HepG2 (cell line): ENCODE data around the gene NECAB2. TPM values are rescaled to one million over a fixed set of nuclear protein-coding genes. Genes with fewer than 3 reads are reported as not detected.

Source experiments
- ELF1 ChIP-seq: sonication (generic); formaldehyde crosslinking; IDR thresholded peaks from 2 replicates; pipeline ENCODE4 v1.4.0; 2020; ENCODE audit warnings: missing genetic modification reagents
- FLYWCH1 ChIP-seq: sonication (generic); formaldehyde crosslinking; IDR thresholded peaks from 2 replicates; pipeline ENCODE4 v1.8.1; 2023; ENCODE audit warnings: mild to moderate bottlenecking, missing genetic modification reagents
- GMEB2 ChIP-seq: IDR thresholded peaks from 2 replicates; pipeline ENCODE4 v1.6.1; 2016; ENCODE audit warnings: missing biosample characterization, missing genetic modification reagents, low read depth
- HNF4G ChIP-seq, 2 experiments: sonication (generic) in 1 of 2; formaldehyde crosslinking in 1 of 2; IDR thresholded peaks; 2 replicates each; pipeline versions ENCODE4 v1.4.0 to v1.6.1; 2011 to 2020; ENCODE audit warnings: borderline replicate concordance in 2 of 2, low read depth in 2 of 2, mild to moderate bottlenecking in 2 of 2, low read length in 1 of 2, missing genetic modification reagents in 1 of 2, moderate library complexity in 1 of 2
- HNRNPLL ChIP-seq: fragments of 200-400 bp; formaldehyde crosslinking; IDR thresholded peaks from 2 replicates; pipeline ENCODE4 v1.6.1; 2017; ENCODE audit warnings: mild to moderate bottlenecking, low read depth, low read length; ENCODE audit not compliant: poor library complexity, severe bottlenecking
- KAT8 ChIP-seq: IDR thresholded peaks from 2 replicates; pipeline ENCODE4 v1.6.1; 2016; ENCODE audit warnings: missing genetic modification reagents, missing compliant biosample characterization
- MAFF ChIP-seq: IDR thresholded peaks from 2 replicates; pipeline ENCODE4 v1.6.1; 2011; ENCODE audit warnings: low read depth, low read length, improper control_type of control experiment
- MAZ ChIP-seq, 2 experiments: sonication (generic) in 1 of 2; formaldehyde crosslinking in 1 of 2; IDR thresholded peaks; 2 replicates each; pipeline versions ENCODE4 v1.5.0 to v1.6.1; 2012 to 2020; ENCODE audit warnings: low read depth in 2 of 2, mild to moderate bottlenecking in 2 of 2, borderline replicate concordance in 1 of 2, improper control_type of control experiment in 1 of 2, low read length in 1 of 2, missing genetic modification reagents in 1 of 2, moderate library complexity in 1 of 2
- MIER3 ChIP-seq: IDR thresholded peaks from 2 replicates; pipeline ENCODE4 v1.6.1; 2016; ENCODE audit warnings: missing compliant biosample characterization, borderline replicate concordance
- MLX ChIP-seq: IDR thresholded peaks from 2 replicates; pipeline ENCODE4 v1.6.1; 2016
- NFKB2 ChIP-seq: sonication (generic); formaldehyde crosslinking; IDR thresholded peaks from 2 replicates; pipeline ENCODE4 v1.4.0; 2020; ENCODE audit warnings: missing genetic modification reagents, borderline replicate concordance
- NR2F6 ChIP-seq, 2 experiments: IDR thresholded peaks; 2 replicates each; pipeline ENCODE4 v1.6.1; 2016; ENCODE audit warnings: antibody characterized with exemption in 1 of 2, mild to moderate bottlenecking in 1 of 2
- RBAK ChIP-seq: sonication (generic); formaldehyde crosslinking; IDR thresholded peaks from 2 replicates; pipeline ENCODE4 v1.5.1; 2020; ENCODE audit warnings: mild to moderate bottlenecking, missing genetic modification reagents
- RBFOX2 ChIP-seq: fragments of 200-400 bp; formaldehyde crosslinking; IDR thresholded peaks from 2 replicates; pipeline ENCODE4 v1.6.1; 2017; ENCODE audit warnings: low read depth, mild to moderate bottlenecking, low read length
- XRCC5 ChIP-seq: fragments of 200-400 bp; formaldehyde crosslinking; optimal IDR thresholded peaks from 2 replicates; pipeline ENCODE3; 2017; ENCODE audit warnings: mild to moderate bottlenecking, low read length
- ZC3H4 ChIP-seq: sonication (generic); formaldehyde crosslinking; IDR thresholded peaks from 2 replicates; pipeline ENCODE4 v1.4.0; 2020; ENCODE audit warnings: missing genetic modification reagents, borderline replicate concordance
- ZFP82 ChIP-seq: sonication (generic); formaldehyde crosslinking; IDR thresholded peaks from 2 replicates; pipeline ENCODE4 v1.5.1; 2020; ENCODE audit warnings: mild to moderate bottlenecking, missing genetic modification reagents, borderline replicate concordance
- ZMAT5 ChIP-seq: sonication (generic); formaldehyde crosslinking; IDR thresholded peaks from 2 replicates; pipeline ENCODE4 v1.5.0; 2020; ENCODE audit warnings: mild to moderate bottlenecking, low read depth, missing genetic modification reagents, borderline replicate concordance
- ZNF367 ChIP-seq: sonication (generic); formaldehyde crosslinking; IDR thresholded peaks from 2 replicates; pipeline ENCODE4 v1.4.0; 2020; ENCODE audit warnings: missing genetic modification reagents, borderline replicate concordance
- ZNF598 ChIP-seq: sonication (generic); formaldehyde crosslinking; IDR thresholded peaks from 2 replicates; pipeline ENCODE4 v1.5.1; 2020; ENCODE audit warnings: mild to moderate bottlenecking, missing genetic modification reagents, borderline replicate concordance
- ZNF614 ChIP-seq: IDR thresholded peaks from 2 replicates; pipeline ENCODE4 v1.6.1; 2018; ENCODE audit warnings: missing biosample characterization, missing genetic modification reagents, inconsistent platforms, borderline replicate concordance
- polyA plus RNA-seq, 8 experiments: library from polyadenylated mRNA; depleted of rRNA in 3 of 8; stranded (reverse) in 7 of 8; unstranded in 1 of 8; fragments of >200 nt; fragmentation: Illumina TruSeq in 4 of 8; extraction: Trizol in 4 of 8; gene quantifications; 2 replicates each; pipeline versions ENCODE4 v1.2.1 to v1.2.3, GENCODE V29; 2011 to 2016; ENCODE audit warnings: low read depth in 4 of 8, missing spikeins in 1 of 8, mixed read lengths in 1 of 8; ENCODE audit not compliant: insufficient read depth in 1 of 8
- total RNA-seq, 5 experiments: library from RNA; depleted of rRNA; stranded (reverse); fragments of >200 nt; fragmentation: Illumina TruSeq; extraction: Trizol; gene quantifications; 2 replicates each; pipeline ENCODE4 v1.2.3, GENCODE V29; 2016; ENCODE audit warnings: low read depth in 1 of 5
- TF ChIP-seq, protein P1 (sequence below): sonication (generic); formaldehyde crosslinking; IDR thresholded peaks from 2 replicates; pipeline ENCODE4 v1.4.0; 2020; ENCODE audit warnings: mild to moderate bottlenecking, missing genetic modification reagents
- TF ChIP-seq, protein P2 (sequence below): IDR thresholded peaks from 2 replicates; pipeline ENCODE4 v1.6.1; 2018; ENCODE audit warnings: missing genetic modification reagents
- TF ChIP-seq, protein P3 (sequence below): sonication (generic); formaldehyde crosslinking; IDR thresholded peaks from 2 replicates; pipeline ENCODE4 v1.4.0; 2020; ENCODE audit warnings: low read depth, mild to moderate bottlenecking, missing genetic modification reagents

NECAB2 gene
- total and polyA plus RNA-seq, 2 of the 13 experiments (the other 11 are each of a cell fraction or from before 2014, with no cell fraction given) = 0.21 to 0.49 TPM

GRCh38 chr16:83953796-83954576 lies 14.1 kb upstream of the NECAB2 start (continued):
- TF ChIP-seq GMEB2 (CRISPR knock-in tag) (no peak), HNRNPLL (peak; percentile 20), ZC3H4 (CRISPR knock-in tag) (0 out of 2 replicates have a peak, but pooled peaks have one; percentile 5), ZMAT5 (CRISPR knock-in tag) (no peak), NR2F6 (IDR thresholded peaks at IDR 0.05) (no peak), NR2F6 (CRISPR knock-in tag; IDR thresholded peaks at IDR 0.05) (no peak), ZFP82 (CRISPR knock-in tag) (0 out of 2 replicates have a peak, but pooled peaks have one; percentile 27), ZNF367 (CRISPR knock-in tag) (no peak), ZNF614 (CRISPR knock-in tag) (no peak), RBFOX2 (peak; percentile 42), RBAK (no peak), MLX (no peak), MAFF (no peak), XRCC5 (peak; percentile 0), NFKB2 (no peak), ZNF598 (CRISPR knock-in tag) (0 out of 2 replicates have a peak, but pooled peaks have one; percentile 9), KAT8 (CRISPR knock-in tag) (no peak), FLYWCH1 (CRISPR knock-in tag) (no peak), HNF4G (IDR thresholded peaks at IDR 0.05; ENCODE audit: borderline replicate concordance, low read depth, low read length) (no peak), HNF4G (CRISPR knock-in tag; IDR thresholded peaks at IDR 0.05; ENCODE audit: borderline replicate concordance, low read depth) (peak; percentile 55; the same call in 1 of the 2 replicates), MAZ (IDR thresholded peaks at IDR 0.05; ENCODE audit: borderline replicate concordance, low read depth, low read length) (no peak), MAZ (CRISPR knock-in tag; IDR thresholded peaks at IDR 0.05; ENCODE audit: low read depth) (no peak), ELF1 (CRISPR knock-in tag) (no peak), MIER3 (CRISPR knock-in tag) (no peak)
- TF ChIP-seq, protein P1, sequence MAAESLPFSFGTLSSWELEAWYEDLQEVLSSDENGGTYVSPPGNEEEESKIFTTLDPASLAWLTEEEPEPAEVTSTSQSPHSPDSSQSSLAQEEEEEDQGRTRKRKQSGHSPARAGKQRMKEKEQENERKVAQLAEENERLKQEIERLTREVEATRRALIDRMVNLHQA (CRISPR knock-in tag) = no peak
- TF ChIP-seq, protein P2, sequence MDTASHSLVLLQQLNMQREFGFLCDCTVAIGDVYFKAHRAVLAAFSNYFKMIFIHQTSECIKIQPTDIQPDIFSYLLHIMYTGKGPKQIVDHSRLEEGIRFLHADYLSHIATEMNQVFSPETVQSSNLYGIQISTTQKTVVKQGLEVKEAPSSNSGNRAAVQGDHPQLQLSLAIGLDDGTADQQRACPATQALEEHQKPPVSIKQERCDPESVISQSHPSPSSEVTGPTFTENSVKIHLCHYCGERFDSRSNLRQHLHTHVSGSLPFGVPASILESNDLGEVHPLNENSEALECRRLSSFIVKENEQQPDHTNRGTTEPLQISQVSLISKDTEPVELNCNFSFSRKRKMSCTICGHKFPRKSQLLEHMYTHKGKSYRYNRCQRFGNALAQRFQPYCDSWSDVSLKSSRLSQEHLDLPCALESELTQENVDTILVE (CRISPR knock-in tag) = no peak
- TF ChIP-seq, protein P3, sequence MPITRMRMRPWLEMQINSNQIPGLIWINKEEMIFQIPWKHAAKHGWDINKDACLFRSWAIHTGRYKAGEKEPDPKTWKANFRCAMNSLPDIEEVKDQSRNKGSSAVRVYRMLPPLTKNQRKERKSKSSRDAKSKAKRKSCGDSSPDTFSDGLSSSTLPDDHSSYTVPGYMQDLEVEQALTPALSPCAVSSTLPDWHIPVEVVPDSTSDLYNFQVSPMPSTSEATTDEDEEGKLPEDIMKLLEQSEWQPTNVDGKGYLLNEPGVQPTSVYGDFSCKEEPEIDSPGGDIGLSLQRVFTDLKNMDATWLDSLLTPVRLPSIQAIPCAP (CRISPR knock-in tag) = no peak
